Fibroblast of lung (primary cell): Measurements from ENCODE around the gene FN3K. TPM values are rescaled to one million over a fixed set of nuclear protein-coding genes. Genes with fewer than 3 reads are reported as not detected.

Experiments
- DNase-seq, 2 donors: peaks; one replicate each; pipeline versions ENCODE4 v3.0.0 to v3.0.0-alpha.2; 2010; ENCODE audit warnings: low read depth in 2 of 2
- H2AFZ ChIP-seq: 2 replicates; pipeline ENCODE4 v1.5.1; 2012; ENCODE audit warnings: low read length, control low read depth, inconsistent platforms
- H3K27ac ChIP-seq: 2 replicates; pipeline ENCODE4 v1.5.1; 2011; ENCODE audit warnings: low read length, control low read depth; ENCODE audit not compliant: insufficient read depth
- H3K27me3 ChIP-seq: 2 replicates; pipeline ENCODE4 v1.5.1; 2011; ENCODE audit warnings: mild to moderate bottlenecking, low read length; ENCODE audit not compliant: control insufficient read depth, insufficient read depth
- H3K36me3 ChIP-seq: 2 replicates; pipeline ENCODE4 v1.5.1; 2011; ENCODE audit warnings: low read length; ENCODE audit not compliant: control insufficient read depth, insufficient read depth
- H3K4me1 ChIP-seq: 2 replicates; pipeline ENCODE4 v1.5.1; 2011; ENCODE audit warnings: low read length; ENCODE audit not compliant: control insufficient read depth, insufficient read depth; ENCODE audit errors: extremely low read depth
- H3K4me2 ChIP-seq: 2 replicates; pipeline ENCODE4 v1.5.1; 2011; ENCODE audit warnings: low read length, control low read depth; ENCODE audit not compliant: insufficient read depth; ENCODE audit errors: extremely low read depth
- H3K4me3 ChIP-seq, 4 experiments: fragments of 200-600 bp in 1 of 4; sonication (generic) in 1 of 4; replicated peaks in 1 of 4; 2 replicates each; pipeline ENCODE4 v1.5.1; 2011 to 2016; ENCODE audit warnings: low read length in 4 of 4, low read depth in 3 of 4, mild to moderate bottlenecking in 3 of 4, control low read depth in 2 of 4, inconsistent platforms in 1 of 4, mixed read lengths in 1 of 4; ENCODE audit not compliant: insufficient read depth in 1 of 4; ENCODE audit errors: control extremely low read depth in 1 of 4
- H3K79me2 ChIP-seq: 2 replicates; pipeline ENCODE4 v1.5.1; 2012; ENCODE audit warnings: mild to moderate bottlenecking, low read length, inconsistent platforms; ENCODE audit not compliant: control insufficient read depth, insufficient read depth
- H3K9ac ChIP-seq: 2 replicates; pipeline ENCODE4 v1.5.1; 2011; ENCODE audit warnings: mild to moderate bottlenecking, low read length, control low read depth; ENCODE audit not compliant: insufficient read depth
- H3K9me3 ChIP-seq: 2 replicates; pipeline ENCODE4 v1.5.1; 2012; ENCODE audit warnings: low read depth, low read length; ENCODE audit not compliant: control insufficient read depth, insufficient read depth
- H4K20me1 ChIP-seq: 2 replicates; pipeline ENCODE4 v1.5.1; 2011; ENCODE audit warnings: low read length; ENCODE audit not compliant: control insufficient read depth, insufficient read depth; ENCODE audit errors: extremely low read depth
- EZH2 ChIP-seq: IDR thresholded peaks from 2 replicates; pipeline ENCODE4 v1.5.1; 2012; ENCODE audit warnings: low read length, control low read depth, mild to moderate bottlenecking; ENCODE audit errors: missing control alignments
- polyA plus RNA-seq, 2 donors: library from polyadenylated mRNA; depleted of rRNA in 1 of 2; stranded (reverse) in 1 of 2; unstranded in 1 of 2; fragments of >200 nt; gene quantifications; 2 replicates each; pipeline ENCODE4 v1.2.1, GENCODE V29; 2011 to 2012; ENCODE audit warnings: missing spikeins in 1 of 2
- total RNA-seq: library from RNA; depleted of rRNA; stranded (reverse); fragments of >200 nt; gene quantifications from 2 replicates; pipeline ENCODE4 v1.2.1, GENCODE V29; 2014
- TF ChIP-seq, protein P1 (sequence below), 2 donors: IDR thresholded peaks in 1 of 2; conservative IDR thresholded peaks in 1 of 2; 1 replicate in 1 of 2; 2 replicates in 1 of 2; pipeline ENCODE4 v1.5.1; 2011 to 2012; ENCODE audit warnings: low read length in 2 of 2, control low read depth in 1 of 2, inconsistent platforms in 1 of 2, low read depth in 1 of 2, mild to moderate bottlenecking in 1 of 2

FN3K gene
- total and polyA plus RNA-seq, 2 donors (not counting 1 experiment from before 2014, with no cell fraction given), result 0.61 to 8.9 TPM

DNA sequence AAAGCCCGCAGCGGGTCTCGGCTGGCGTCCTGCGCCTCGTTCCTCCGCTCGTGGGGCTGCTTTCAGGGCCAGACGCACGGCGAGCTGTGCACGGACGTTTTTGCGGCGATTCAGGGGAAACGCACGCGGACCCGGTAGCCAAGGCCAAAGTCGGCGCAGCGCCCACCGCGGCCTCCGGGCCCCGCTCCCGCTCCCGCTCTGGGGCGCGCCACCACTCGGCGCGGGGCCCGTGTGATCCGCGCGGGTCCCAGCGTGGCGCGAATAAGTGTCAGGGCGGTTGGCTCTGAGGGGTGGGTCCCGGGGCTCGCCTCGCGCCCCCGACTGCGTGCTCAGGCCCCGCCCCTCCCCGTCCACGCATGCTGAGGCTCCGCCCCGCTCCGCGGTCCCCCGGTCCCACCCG, 15.8 kb downstream of the FN3K start:
- Histone ChIP-seq H3K4me1 (no peaks in the 10 kb centered on the region), H3K79me2 (peaks cover 30% of the 10 kb centered on the region), H3K27me3 (no peaks in the 10 kb centered on the region), H4K20me1 (no peaks in the 10 kb centered on the region), H3K4me2 (peak overlapping the region; percentile 75), H3K36me3 (no peaks in the 10 kb centered on the region), H2AFZ (peak overlapping the region; percentile 60), H3K4me3 (peak overlapping the region in 3 of 4 experiments; percentile 23 to 59 (median 58)), H3K9ac (peak overlapping the region; percentile 62), H3K9me3 (no peaks in the 10 kb centered on the region), H3K27ac (peak overlapping the region; percentile 51)
- TF ChIP-seq, protein P1, sequence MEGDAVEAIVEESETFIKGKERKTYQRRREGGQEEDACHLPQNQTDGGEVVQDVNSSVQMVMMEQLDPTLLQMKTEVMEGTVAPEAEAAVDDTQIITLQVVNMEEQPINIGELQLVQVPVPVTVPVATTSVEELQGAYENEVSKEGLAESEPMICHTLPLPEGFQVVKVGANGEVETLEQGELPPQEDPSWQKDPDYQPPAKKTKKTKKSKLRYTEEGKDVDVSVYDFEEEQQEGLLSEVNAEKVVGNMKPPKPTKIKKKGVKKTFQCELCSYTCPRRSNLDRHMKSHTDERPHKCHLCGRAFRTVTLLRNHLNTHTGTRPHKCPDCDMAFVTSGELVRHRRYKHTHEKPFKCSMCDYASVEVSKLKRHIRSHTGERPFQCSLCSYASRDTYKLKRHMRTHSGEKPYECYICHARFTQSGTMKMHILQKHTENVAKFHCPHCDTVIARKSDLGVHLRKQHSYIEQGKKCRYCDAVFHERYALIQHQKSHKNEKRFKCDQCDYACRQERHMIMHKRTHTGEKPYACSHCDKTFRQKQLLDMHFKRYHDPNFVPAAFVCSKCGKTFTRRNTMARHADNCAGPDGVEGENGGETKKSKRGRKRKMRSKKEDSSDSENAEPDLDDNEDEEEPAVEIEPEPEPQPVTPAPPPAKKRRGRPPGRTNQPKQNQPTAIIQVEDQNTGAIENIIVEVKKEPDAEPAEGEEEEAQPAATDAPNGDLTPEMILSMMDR (conservative IDR thresholded peaks at IDR 0.05 in 1 of 2, IDR thresholded peaks at IDR 0.05 in 1 of 2; ENCODE audit: low read depth in 1 of 2, low read length in 2 of 2), result no peak
- TF ChIP-seq EZH2, result no peak
- peak in 1 of 2 donors; percentile 37 for DNase-seq

DNA sequence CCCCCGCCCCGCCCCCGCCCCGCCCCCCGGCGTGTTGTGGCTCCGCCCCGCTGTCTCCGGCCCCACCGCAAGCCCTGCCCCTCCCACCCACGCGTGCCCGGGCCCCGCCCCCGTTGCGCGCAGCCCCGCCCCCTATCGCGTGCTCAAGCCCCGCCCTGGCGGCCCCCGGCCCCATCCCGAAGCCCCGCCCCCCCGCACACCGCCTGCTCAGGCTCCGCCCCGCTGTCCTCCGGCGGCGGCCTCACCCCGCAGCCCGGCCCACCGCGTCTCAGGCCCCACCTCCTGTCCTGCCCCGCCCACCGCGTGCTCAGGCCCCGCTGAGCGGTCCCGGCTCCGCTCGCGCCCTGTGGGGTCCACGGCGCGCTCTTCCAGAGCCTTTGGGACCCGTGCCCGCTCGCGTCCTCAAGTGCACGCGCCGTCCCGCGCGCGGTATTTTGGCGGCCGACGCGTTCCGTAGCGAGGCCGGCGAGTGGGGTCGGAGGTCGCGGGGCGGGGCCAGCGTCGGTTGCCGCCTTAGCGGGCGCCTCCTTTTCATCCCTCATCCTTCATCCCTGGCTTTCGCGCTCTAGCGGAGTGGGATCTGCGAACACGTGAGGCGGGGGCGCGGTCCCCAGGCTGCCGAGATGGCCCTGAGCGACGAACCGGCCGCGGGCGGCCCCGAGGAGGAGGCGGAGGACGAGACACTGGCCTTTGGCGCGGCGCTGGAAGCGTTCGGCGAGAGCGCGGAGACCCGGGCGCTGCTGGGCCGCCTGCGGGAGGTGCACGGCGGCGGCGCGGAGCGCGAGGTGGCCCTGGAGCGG, 16.4 kb downstream of the FN3K start, which contains the start of gene TBCD:
TBCD (plus strand) TSS at position 495 of the 800 bp plus-strand sequence; CDS start at position 624, 129 bp downstream.
- Histone ChIP-seq H3K4me2 (peak within 1 kb of the TSS; percentile 93), H3K36me3 (no peaks in the 10 kb centered on the region), H3K27me3 (no peaks in the 10 kb centered on the region), H3K9me3 (no peaks in the 10 kb centered on the region), H3K9ac (peak within 1 kb of the TSS; percentile 62), H2AFZ (peak within 1 kb of the TSS; percentile 84), H3K4me3 (peak within 1 kb of the TSS; percentile 73 to 92 (median 84)), H3K4me1 (no peaks in the 10 kb centered on the region), H3K79me2 (peaks cover 31% of the 10 kb centered on the region), H3K27ac (peak within 1 kb of the TSS; percentile 76), H4K20me1 (no peaks in the 10 kb centered on the region)
- TF ChIP-seq EZH2, result no peak
- TF ChIP-seq, protein P1 (conservative IDR thresholded peaks at IDR 0.05 in 1 of 2, IDR thresholded peaks at IDR 0.05 in 1 of 2; ENCODE audit: low read depth in 1 of 2, low read length in 2 of 2), result no peak
- peak; percentile 76 to 90 for DNase-seq

DNA sequence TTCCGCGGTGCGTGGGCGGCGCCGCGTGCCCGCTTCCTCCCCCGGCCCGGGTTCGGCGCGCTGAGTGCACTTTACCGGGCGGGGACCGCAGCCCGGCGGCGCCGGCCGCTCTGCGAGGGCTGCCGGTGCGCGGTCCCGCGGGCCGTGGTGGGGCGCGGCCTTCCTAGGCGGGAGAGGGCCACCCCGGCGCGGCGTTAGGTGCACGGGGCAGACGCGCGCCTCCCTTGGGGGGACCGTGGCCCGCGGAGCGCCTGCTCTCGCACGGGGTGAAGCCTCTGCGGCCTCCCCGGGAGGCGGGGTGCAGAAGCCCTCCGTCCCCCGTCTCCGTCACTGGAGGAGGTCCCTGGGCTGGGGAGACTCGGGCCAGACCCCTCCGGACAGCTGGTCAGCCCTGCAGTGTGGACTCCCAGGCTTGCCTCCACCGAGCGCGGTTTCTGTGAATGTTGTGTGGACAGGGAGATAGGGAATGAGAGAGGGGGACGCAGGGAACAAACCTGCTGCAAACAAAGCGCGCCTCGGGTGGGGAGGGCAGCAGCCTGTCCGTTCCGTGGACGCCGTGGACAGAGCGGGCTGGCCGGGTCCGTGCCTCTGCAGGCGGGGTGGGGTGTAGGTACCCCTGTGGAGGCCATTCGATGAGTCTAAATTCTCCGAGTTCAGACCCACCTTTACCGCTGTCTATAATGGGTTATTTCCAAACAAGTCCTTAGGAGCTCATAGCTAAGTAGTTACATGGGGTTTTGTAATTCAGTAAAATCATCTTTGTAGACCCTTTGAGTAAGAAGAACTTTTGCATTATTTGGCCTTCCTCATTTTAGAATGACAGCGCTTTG, 17.2 kb downstream of the FN3K start:
- H3K36me3 ChIP-seq, result no peaks in the 10 kb centered on the region
- H3K9ac ChIP-seq, result peak overlapping the region; percentile 54
- DNase-seq, result peak in 1 of 2 donors; percentile 18
- H3K4me2 ChIP-seq, result peak overlapping the region; percentile 93
- H3K79me2 ChIP-seq, result peaks cover 31% of the 10 kb centered on the region
- no peaks in the 10 kb centered on the region for H4K20me1 ChIP-seq
- H3K4me1 ChIP-seq, result no peaks in the 10 kb centered on the region
- TF ChIP-seq EZH2, result no peak
- TF ChIP-seq, protein P1 (conservative IDR thresholded peaks at IDR 0.05 in 1 of 2, IDR thresholded peaks at IDR 0.05 in 1 of 2; ENCODE audit: low read depth in 1 of 2, low read length in 2 of 2), result no peak
- H3K27me3 ChIP-seq, result no peaks in the 10 kb centered on the region
- H3K9me3 ChIP-seq, result no peaks in the 10 kb centered on the region
- H2AFZ ChIP-seq, result peak overlapping the region; percentile 62
- peak overlapping the region; percentile 38 for H3K27ac ChIP-seq
- H3K4me3 ChIP-seq, result peak overlapping the region; percentile 73 to 92 (median 84)
